NB4 (cell line): ENCODE data around the gene CDH23.

ENCODE experiments used
- CTCF ChIP-seq: IDR thresholded peaks from one replicate; pipeline ENCODE4 v1.5.1; 2012; ENCODE audit warnings: low read depth, low read length
- POLR2A ChIP-seq: IDR thresholded peaks from 2 replicates; pipeline ENCODE4 v1.6.1; 2011; ENCODE audit warnings: mild to moderate bottlenecking; ENCODE audit not compliant: insufficient read length; ENCODE audit errors: extremely low read depth

- TF ChIP-seq CTCF, result no peak
- TF ChIP-seq POLR2A, result no peak
These were observed 77.2 kb downstream of the CDH23 start for GRCh38 chr10:71473671-71474599.
